ENCODE results near the gene MAGI2. TPM values are rescaled to one million over a fixed set of nuclear protein-coding genes. Genes with fewer than 3 reads are reported as not detected.

The MAGI2 gene
- polyA plus RNA-seq, 3 donors = 0.03 to 0.11 TPM; not detected in 1

DNA sequence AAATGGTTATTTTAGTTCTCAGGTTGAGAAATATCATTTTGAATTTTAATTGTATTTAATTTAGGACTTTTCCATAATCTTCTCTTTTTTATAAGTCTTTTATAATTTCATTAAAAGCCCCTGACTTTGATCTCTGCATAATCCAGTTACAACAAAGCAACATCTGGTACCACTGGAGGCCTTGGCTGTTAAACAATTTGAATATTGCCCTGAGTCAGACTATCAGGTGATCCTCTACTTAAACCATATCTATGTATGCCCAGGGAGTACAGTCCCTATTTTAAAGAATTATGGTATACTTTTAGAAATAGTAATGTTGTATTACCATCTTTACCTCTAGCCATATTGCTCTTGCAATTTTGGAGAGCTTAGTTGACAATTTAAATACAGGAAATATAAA lies 119.1 kb downstream of the MAGI2 start:
- H3K9ac ChIP-seq (ENCODE audit: insufficient read depth, low read length, poor library complexity, severe bottlenecking) = no peak overlapping the region
- no peaks in the 10 kb centered on the region for H3K27me3 ChIP-seq (ENCODE audit: control insufficient read depth in 2 of 2, insufficient read depth in 2 of 2, low read length in 2 of 2)
- no peak overlapping the region for H3K4me2 ChIP-seq (replicated peaks; ENCODE audit: extremely low read depth, low read length, poor library complexity, severe bottlenecking)
- Mint-ChIP-seq H3K4me3 (no peak overlapping the region), H3K9me3 (peaks cover 0 to 3% (median 2%) of the 10 kb centered on the region in 7 donors), H3K4me1 (no peaks in the 10 kb centered on the region), H3K27me3 (ENCODE audit: low read depth in 3 of 3) (no peaks in the 10 kb centered on the region), H3K27ac (no peak overlapping the region), H3K36me3 (no peaks in the 10 kb centered on the region)
- H3K36me3 ChIP-seq (replicated peaks in 1 of 2; ENCODE audit: control insufficient read depth in 1 of 2, insufficient read depth in 2 of 2, low read length in 2 of 2) = no peaks in the 10 kb centered on the region
- H4K20me1 ChIP-seq (ENCODE audit: insufficient read depth, low read length) = no peaks in the 10 kb centered on the region
- no peaks in the 10 kb centered on the region for H3K4me1 ChIP-seq (ENCODE audit: control insufficient read depth in 1 of 2, insufficient read depth in 2 of 2, low read length in 2 of 2)
- no peaks in the 10 kb centered on the region for H3K9me3 ChIP-seq (replicated peaks in 1 of 2; ENCODE audit: control insufficient read depth in 1 of 2, insufficient read depth in 1 of 2, low read length in 2 of 2)
- TF ChIP-seq, protein P1, sequence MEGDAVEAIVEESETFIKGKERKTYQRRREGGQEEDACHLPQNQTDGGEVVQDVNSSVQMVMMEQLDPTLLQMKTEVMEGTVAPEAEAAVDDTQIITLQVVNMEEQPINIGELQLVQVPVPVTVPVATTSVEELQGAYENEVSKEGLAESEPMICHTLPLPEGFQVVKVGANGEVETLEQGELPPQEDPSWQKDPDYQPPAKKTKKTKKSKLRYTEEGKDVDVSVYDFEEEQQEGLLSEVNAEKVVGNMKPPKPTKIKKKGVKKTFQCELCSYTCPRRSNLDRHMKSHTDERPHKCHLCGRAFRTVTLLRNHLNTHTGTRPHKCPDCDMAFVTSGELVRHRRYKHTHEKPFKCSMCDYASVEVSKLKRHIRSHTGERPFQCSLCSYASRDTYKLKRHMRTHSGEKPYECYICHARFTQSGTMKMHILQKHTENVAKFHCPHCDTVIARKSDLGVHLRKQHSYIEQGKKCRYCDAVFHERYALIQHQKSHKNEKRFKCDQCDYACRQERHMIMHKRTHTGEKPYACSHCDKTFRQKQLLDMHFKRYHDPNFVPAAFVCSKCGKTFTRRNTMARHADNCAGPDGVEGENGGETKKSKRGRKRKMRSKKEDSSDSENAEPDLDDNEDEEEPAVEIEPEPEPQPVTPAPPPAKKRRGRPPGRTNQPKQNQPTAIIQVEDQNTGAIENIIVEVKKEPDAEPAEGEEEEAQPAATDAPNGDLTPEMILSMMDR (IDR thresholded peaks at IDR 0.05) = no peak
- intact Hi-C loops (cut with micrococcal nuclease) = no loop called here
- no peaks in the 10 kb centered on the region for H3K79me2 ChIP-seq (ENCODE audit: insufficient read depth, low read length)
- no peak overlapping the region for H3K27ac ChIP-seq (ENCODE audit: low read depth in 1 of 2, low read length in 2 of 2)
- no peak for DNase-seq
- H2AFZ ChIP-seq (ENCODE audit: insufficient read depth, low read depth, low read length, poor library complexity, severe bottlenecking) = no peak overlapping the region
- H3K4me3 ChIP-seq (replicated peaks in 1 of 3; ENCODE audit: low read depth in 2 of 3, low read length in 3 of 3) = no peak overlapping the region

DNA sequence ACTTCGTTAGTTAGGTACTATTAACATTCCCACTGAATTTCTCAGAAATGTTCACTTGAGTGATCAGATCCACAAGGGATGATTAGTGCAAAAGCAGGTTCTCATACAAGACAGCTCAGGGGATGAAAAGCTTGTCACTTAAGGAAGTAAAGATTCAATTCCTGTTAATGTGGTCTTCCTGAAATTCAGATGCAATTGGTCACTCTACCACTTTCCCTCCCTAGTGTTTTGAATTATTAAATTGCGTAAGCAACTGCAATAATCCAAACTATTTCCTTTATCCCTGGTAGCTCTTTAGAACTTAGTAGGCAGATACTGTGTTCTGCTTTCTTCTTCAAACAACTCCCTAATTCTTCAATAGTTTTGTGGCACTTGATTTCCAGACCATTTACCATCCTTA lies 121.4 kb downstream of the MAGI2 start:
- Mint-ChIP-seq H3K9me3 (peaks cover 0 to 3% (median 2%) of the 10 kb centered on the region in 7 donors), H3K4me1 (no peaks in the 10 kb centered on the region), H3K27ac (no peak overlapping the region), H3K4me3 (no peak overlapping the region), H3K27me3 (ENCODE audit: low read depth in 3 of 3) (no peaks in the 10 kb centered on the region), H3K36me3 (no peaks in the 10 kb centered on the region)
- Histone ChIP-seq H2AFZ (ENCODE audit: insufficient read depth, low read depth, low read length, poor library complexity, severe bottlenecking) (no peak overlapping the region), H3K9me3 (replicated peaks in 1 of 2; ENCODE audit: control insufficient read depth in 1 of 2, insufficient read depth in 1 of 2, low read length in 2 of 2) (no peaks in the 10 kb centered on the region), H3K4me2 (replicated peaks; ENCODE audit: extremely low read depth, low read length, poor library complexity, severe bottlenecking) (no peak overlapping the region), H4K20me1 (ENCODE audit: insufficient read depth, low read length) (no peaks in the 10 kb centered on the region), H3K9ac (ENCODE audit: insufficient read depth, low read length, poor library complexity, severe bottlenecking) (no peak overlapping the region), H3K4me3 (replicated peaks in 1 of 3; ENCODE audit: low read depth in 2 of 3, low read length in 3 of 3) (no peak overlapping the region), H3K27me3 (ENCODE audit: control insufficient read depth in 2 of 2, insufficient read depth in 2 of 2, low read length in 2 of 2) (no peaks in the 10 kb centered on the region), H3K27ac (ENCODE audit: low read depth in 1 of 2, low read length in 2 of 2) (no peak overlapping the region), H3K79me2 (ENCODE audit: insufficient read depth, low read length) (no peaks in the 10 kb centered on the region), H3K36me3 (replicated peaks in 1 of 2; ENCODE audit: control insufficient read depth in 1 of 2, insufficient read depth in 2 of 2, low read length in 2 of 2) (no peaks in the 10 kb centered on the region), H3K4me1 (ENCODE audit: control insufficient read depth in 1 of 2, insufficient read depth in 2 of 2, low read length in 2 of 2) (no peaks in the 10 kb centered on the region)
- intact Hi-C loops (cut with micrococcal nuclease) = no loop called here
- DNase-seq = no peak
- TF ChIP-seq, protein P1 (IDR thresholded peaks at IDR 0.05) = no peak
- no CpG with 5 or more reads among the region's 2 CpGs for WGBS (ENCODE audit: insufficient coverage)

All from CD14-positive monocyte (primary cell).